Measurements from ENCODE around the gene S100A5. TPM values are rescaled to one million over a fixed set of nuclear protein-coding genes. Genes with fewer than 3 reads are reported as not detected.
A peak's percentile ranks its signal among the peaks of the same experiment; 100 is the strongest.

The S100A5 gene
- total and polyA plus RNA-seq, 9 of the 15 experiments (the other 6 are each of a cell fraction or from before 2014, with no cell fraction given): 0.56 to 1.4 (median 0.64) TPM; not detected in 5

DNA sequence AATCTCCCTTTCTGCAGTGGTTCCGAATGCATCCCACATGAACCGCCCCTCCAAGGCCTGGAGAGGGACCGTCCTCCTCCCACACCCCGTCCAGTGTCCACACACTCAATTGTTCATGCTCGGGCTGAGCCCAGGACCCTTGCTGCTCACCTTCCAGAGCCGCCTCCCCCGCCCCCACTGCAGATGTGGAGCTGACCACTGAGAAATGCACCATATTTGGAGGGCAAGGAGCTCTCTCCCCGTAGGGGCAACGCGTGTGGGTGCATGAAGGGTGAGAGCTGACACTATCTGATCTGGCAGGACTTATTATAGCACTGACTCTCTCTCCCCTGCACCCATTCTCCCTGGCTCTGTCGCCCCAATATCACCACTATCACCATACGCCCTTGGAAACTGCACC, 12.4 kb upstream of the S100A5 start (continued):
- TF ChIP-seq TAF1 (IDR thresholded peaks at IDR 0.05; ENCODE audit: control insufficient read depth, extremely low read depth, insufficient read depth, low read length, severe bottlenecking) (no peak), BRD4 (IDR thresholded peaks at IDR 0.05) (no peak)

DNA sequence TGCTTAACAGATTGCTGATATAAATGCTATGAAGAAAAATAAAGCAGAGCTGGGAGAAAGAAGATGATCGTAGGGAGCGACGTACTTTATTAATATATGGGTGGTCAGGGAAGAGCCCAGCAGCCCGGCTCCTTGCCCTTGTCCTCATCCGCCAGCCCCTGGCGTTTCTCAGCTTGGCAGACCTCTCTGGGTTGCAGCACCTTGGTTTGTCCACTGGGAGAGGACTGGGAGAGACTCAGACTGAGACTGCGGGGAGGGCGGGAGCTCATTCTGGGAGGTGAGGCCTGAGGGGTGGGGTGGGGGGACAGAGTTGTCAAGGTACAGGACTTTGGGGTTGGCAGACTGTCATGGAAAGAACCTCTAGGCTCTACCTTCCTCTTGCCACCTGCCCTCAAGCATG, 11.6 kb upstream of the S100A5 start:
- FAIRE-seq: no peak
- TF ChIP-seq MED1 (CRISPR knock-in tag; IDR thresholded peaks at IDR 0.05; ENCODE audit: borderline replicate concordance) (no peak), SIX5 (IDR thresholded peaks at IDR 0.05; ENCODE audit: borderline replicate concordance in 1 of 2, insufficient read depth in 1 of 2, low read depth in 1 of 2, low read length in 2 of 2) (no peak)
- TF ChIP-seq, protein P1, sequence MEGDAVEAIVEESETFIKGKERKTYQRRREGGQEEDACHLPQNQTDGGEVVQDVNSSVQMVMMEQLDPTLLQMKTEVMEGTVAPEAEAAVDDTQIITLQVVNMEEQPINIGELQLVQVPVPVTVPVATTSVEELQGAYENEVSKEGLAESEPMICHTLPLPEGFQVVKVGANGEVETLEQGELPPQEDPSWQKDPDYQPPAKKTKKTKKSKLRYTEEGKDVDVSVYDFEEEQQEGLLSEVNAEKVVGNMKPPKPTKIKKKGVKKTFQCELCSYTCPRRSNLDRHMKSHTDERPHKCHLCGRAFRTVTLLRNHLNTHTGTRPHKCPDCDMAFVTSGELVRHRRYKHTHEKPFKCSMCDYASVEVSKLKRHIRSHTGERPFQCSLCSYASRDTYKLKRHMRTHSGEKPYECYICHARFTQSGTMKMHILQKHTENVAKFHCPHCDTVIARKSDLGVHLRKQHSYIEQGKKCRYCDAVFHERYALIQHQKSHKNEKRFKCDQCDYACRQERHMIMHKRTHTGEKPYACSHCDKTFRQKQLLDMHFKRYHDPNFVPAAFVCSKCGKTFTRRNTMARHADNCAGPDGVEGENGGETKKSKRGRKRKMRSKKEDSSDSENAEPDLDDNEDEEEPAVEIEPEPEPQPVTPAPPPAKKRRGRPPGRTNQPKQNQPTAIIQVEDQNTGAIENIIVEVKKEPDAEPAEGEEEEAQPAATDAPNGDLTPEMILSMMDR (IDR thresholded peaks at IDR 0.05 in 2 of 3, conservative IDR thresholded peaks at IDR 0.05 in 1 of 3; ENCODE audit: insufficient read depth in 2 of 3, low read depth in 1 of 3, low read length in 3 of 3): 0 out of 6 replicates have a peak, but pooled peaks of 1 of the 3 experiments have one; percentile 11
- TF ChIP-seq, protein P2, sequence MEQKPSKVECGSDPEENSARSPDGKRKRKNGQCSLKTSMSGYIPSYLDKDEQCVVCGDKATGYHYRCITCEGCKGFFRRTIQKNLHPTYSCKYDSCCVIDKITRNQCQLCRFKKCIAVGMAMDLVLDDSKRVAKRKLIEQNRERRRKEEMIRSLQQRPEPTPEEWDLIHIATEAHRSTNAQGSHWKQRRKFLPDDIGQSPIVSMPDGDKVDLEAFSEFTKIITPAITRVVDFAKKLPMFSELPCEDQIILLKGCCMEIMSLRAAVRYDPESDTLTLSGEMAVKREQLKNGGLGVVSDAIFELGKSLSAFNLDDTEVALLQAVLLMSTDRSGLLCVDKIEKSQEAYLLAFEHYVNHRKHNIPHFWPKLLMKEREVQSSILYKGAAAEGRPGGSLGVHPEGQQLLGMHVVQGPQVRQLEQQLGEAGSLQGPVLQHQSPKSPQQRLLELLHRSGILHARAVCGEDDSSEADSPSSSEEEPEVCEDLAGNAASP (IDR thresholded peaks at IDR 0.05): no peak
- TF ChIP-seq, protein P3, sequence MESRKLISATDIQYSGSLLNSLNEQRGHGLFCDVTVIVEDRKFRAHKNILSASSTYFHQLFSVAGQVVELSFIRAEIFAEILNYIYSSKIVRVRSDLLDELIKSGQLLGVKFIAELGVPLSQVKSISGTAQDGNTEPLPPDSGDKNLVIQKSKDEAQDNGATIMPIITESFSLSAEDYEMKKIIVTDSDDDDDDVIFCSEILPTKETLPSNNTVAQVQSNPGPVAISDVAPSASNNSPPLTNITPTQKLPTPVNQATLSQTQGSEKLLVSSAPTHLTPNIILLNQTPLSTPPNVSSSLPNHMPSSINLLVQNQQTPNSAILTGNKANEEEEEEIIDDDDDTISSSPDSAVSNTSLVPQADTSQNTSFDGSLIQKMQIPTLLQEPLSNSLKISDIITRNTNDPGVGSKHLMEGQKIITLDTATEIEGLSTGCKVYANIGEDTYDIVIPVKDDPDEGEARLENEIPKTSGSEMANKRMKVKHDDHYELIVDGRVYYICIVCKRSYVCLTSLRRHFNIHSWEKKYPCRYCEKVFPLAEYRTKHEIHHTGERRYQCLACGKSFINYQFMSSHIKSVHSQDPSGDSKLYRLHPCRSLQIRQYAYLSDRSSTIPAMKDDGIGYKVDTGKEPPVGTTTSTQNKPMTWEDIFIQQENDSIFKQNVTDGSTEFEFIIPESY (CRISPR knock-in tag; IDR thresholded peaks at IDR 0.05): peak; percentile 73; the same call in 1 of the 2 replicates
- TF ChIP-seq, protein P4, sequence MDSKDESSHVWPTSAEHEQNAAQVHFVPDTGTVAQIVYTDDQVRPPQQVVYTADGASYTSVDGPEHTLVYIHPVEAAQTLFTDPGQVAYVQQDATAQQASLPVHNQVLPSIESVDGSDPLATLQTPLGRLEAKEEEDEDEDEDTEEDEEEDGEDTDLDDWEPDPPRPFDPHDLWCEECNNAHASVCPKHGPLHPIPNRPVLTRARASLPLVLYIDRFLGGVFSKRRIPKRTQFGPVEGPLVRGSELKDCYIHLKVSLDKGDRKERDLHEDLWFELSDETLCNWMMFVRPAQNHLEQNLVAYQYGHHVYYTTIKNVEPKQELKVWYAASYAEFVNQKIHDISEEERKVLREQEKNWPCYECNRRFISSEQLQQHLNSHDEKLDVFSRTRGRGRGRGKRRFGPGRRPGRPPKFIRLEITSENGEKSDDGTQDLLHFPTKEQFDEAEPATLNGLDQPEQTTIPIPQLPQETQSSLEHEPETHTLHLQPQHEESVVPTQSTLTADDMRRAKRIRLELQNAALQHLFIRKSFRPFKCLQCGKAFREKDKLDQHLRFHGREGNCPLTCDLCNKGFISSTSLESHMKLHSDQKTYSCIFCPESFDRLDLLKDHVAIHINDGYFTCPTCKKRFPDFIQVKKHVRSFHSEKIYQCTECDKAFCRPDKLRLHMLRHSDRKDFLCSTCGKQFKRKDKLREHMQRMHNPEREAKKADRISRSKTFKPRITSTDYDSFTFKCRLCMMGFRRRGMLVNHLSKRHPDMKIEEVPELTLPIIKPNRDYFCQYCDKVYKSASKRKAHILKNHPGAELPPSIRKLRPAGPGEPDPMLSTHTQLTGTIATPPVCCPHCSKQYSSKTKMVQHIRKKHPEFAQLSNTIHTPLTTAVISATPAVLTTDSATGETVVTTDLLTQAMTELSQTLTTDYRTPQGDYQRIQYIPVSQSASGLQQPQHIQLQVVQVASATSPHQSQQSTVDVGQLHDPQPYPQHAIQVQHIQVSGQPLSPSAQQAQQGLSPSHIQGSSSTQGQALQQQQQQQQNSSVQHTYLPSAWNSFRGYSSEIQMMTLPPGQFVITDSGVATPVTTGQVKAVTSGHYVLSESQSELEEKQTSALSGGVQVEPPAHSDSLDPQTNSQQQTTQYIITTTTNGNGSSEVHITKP (IDR thresholded peaks at IDR 0.05; ENCODE audit: partially characterized antibody): peak; percentile 22

More for the DNA sequence above, 11.6 kb upstream of the S100A5 start:
- Histone ChIP-seq H3K9ac (ENCODE audit: insufficient read depth in 1 of 2, low read depth in 2 of 2, low read length in 2 of 2) (no peak overlapping the region), H3K79me2 (ENCODE audit: control insufficient read depth, insufficient read depth, low read length) (no peaks in the 10 kb centered on the region), H4K20me1 (replicated peaks; ENCODE audit: control insufficient read depth, insufficient read depth, low read length) (no peaks in the 10 kb centered on the region), H3K4me1 (replicated peaks in 1 of 2; ENCODE audit: control insufficient read depth in 2 of 2, insufficient read depth in 2 of 2, low read length in 2 of 2) (peaks cover 30 to 32% of the 10 kb centered on the region in 2 experiments; a peak in 4 of 5 replicates), H3K27me3 (ENCODE audit: control insufficient read depth in 2 of 2, insufficient read depth in 2 of 2, low read length in 2 of 2) (no peaks in the 10 kb centered on the region), H3K4me2 (ENCODE audit: insufficient read depth, low read length) (no peak overlapping the region), H3K9me3 (replicated peaks; ENCODE audit: control insufficient read depth, insufficient read depth, low read depth, low read length) (no peaks in the 10 kb centered on the region), H3K9me1 (ENCODE audit: control insufficient read depth, insufficient read depth, low read length) (no peaks in the 10 kb centered on the region), H3K36me3 (ENCODE audit: control insufficient read depth, insufficient read depth, low read length) (no peaks in the 10 kb centered on the region), H3K4me3 (no peak overlapping the region), H3K27ac (ENCODE audit: extremely low read depth, low read depth, low read length) (no peak overlapping the region), H2AFZ (ENCODE audit: low read depth, low read length) (no peak overlapping the region)
- in situ Hi-C loops (cut with MboI) (no loop called here), intact Hi-C loops (cut with micrococcal nuclease) (no loop called here)
- no TSS peak for BruUV-seq (replicated peaks)
- POLR2A ChIA-PET: no interaction called here
- peak in 1 of 4 experiments; percentile 43 for DNase-seq (ENCODE audit: extremely low read depth in 1 of 4, low spot score in 3 of 4)
- CTCF ChIA-PET (ENCODE audit: low intra/inter-chr PET ratio): no interaction called here
- WGBS (ENCODE audit: insufficient coverage, low coverage, missing lambda C conversion rate): 76% methylated on average over 8 of the region's 8 CpGs
- ATAC-seq: peak; percentile 58; the same call in 2 of the 3 replicates

Measured in K562 (cell line).